HG03521 (cell line): ENCODE results near the gene TDRD12.
"Not testable (repeated sequence)": the region's sequence is repeated elsewhere in the genome, so short reads cannot be mapped to it uniquely, and the experiment has no call there.

Experiments
- ATAC-seq: cut with Tn5 transposase; IDR thresholded peaks from one replicate; pipeline ENCODE4 v1.9.1; 2021; ENCODE audit warnings: mild to moderate bottlenecking, moderate library complexity; ENCODE audit not compliant: unreplicated experiment

Gene TDRD12

GRCh38 chr19:32746631-32747196 lies 27.1 kb downstream of the TDRD12 start:
- ATAC-seq = not testable (repeated sequence)

DNA sequence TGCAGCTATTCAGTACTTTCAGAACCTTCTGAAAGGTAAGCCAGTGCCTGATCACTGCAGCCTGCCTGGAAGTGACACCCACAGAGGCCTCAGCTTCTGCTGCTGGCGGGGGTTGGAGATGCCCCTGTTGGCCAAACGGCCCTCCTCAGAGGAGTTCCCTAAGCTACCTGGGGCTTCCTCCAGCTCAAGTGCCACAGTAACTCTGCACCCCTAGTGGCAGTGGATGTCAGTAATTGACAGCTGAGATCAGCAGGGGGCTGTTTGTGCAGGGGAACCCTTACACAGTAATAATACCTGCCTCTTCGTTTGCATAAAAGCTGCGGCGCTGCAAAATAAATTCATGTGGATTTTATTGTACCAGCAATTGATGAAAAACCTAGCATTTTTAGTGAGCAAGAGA lies 28.9 kb downstream of the TDRD12 start:
- no peak for ATAC-seq

GRCh38 chr19:32748948-32749347 lies 29.4 kb downstream of the TDRD12 start:
- ATAC-seq = no peak

DNA sequence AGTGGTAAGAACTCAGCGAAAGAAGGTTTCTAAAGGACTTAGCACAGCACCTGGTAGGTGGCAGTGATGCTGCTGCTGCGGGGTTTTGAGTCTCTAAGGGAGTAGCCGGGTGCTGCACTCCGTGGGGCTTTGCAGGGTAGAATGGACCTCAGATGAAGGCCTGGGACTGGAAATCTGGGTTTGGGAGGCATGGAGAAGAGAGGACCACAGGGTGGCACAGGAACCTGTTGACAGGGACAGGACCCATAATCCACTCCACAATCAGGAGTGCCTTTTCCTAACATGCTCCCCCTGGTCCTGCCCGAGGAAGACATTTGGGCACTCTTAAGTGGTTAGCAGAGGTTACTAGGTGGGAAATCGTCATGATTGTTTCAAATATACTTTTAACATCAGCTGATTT lies 29.8 kb downstream of the TDRD12 start:
- no peak for ATAC-seq

- ATAC-seq = no peak
Observed at GRCh38 chr19:32750441-32751055, 31.0 kb downstream of the TDRD12 start.

DNA sequence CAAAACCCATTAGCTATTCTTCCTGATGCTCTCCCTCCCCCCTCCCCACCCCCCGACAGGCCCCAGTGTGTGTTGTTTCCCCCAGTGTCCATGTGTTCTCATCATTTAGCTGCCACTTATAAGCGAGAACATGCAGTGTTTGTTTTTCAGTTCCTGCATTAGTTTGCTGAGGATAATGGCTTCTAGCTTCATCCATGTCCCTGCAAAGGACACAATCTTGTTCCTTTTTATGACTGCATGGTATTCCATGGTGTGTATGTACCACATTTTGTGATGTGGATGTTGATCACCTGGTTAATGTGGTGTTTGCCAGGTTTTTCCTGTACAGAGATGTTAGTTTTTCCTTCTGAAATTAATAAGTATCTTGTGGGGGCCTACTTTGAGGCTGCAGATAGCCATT lies 31.5 kb downstream of the TDRD12 start:
- no peak for ATAC-seq

DNA sequence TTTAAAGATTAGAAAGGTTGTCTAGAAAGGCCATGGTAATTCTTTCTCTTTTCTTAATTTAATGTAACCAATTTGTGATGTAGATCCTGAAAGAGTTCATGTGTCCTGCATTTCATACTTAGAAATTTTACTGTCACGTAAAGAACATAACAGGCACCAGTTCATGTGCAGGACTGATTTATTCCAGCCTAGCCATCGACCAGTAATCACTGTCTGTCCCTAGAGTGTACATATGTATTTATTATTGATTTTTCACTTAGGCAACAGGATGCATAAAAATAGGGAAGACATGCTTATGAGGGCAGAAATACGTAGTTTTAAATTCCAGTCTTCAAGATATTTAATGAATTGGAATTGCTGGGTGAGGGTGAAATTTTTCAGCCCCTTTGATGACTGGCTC lies 37.6 kb downstream of the TDRD12 start:
- no peak for ATAC-seq

GRCh38 chr19:32765365-32765764 lies 45.8 kb downstream of the TDRD12 start:
- ATAC-seq = not testable (repeated sequence)

DNA sequence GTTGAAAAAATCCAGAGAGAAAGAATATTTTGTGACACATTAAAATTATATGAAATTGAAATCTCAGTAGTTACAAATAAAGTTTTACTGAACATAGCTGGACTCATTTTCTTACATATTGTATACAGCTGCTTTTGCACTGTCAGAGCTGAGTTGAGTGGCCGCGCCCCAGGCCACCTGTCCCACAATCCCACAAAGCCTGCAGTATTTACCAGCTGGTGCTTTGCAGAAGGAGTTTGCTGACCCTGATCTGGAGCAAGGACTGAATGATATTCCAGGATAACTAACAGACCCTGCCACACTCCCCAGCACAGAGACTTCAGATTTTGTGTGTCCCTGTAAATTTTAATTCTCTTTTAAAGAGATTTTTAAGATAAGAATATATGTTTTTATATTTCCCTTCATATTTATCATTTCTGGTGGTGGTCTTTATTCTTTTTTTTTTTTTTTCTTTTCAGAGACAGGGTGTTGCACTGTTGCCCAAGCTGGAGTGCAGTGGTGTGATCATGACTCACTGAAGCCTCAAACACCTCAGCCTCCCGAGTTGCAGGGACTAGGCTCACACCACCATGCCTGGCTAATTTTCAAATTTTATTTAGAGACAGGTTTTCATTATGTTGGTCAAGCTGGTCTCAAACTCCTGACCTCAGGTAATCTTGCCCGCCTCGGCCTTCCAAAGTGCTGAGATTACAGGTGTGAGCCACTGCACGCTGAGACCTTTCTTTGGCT lies 48.5 kb downstream of the TDRD12 start:
- ATAC-seq = no peak

DNA sequence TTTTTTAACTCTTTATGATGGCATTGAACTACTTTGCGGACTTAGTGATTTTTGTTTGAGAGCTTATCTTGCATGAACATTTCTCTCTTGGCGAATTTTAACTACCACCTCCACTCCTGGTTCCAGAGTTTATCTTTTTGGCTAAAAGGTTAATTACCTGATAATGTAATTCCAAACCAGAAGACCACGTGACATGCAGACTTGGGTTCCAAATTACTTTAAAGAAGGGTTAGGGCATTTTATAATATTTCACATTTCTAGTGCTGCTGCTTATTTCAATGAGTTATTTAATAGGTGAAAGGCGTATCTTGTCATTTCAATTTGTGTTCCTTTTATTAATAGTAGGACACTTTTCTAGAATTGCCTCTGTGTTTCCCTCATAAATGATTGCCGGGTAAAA lies 52.0 kb downstream of the TDRD12 start:
- ATAC-seq = no peak

- ATAC-seq = no peak
Observed at GRCh38 chr19:32773126-32773525, 53.6 kb downstream of the TDRD12 start.

GRCh38 chr19:32779082-32779481 lies 59.5 kb downstream of the TDRD12 start:
- ATAC-seq = no peak

DNA sequence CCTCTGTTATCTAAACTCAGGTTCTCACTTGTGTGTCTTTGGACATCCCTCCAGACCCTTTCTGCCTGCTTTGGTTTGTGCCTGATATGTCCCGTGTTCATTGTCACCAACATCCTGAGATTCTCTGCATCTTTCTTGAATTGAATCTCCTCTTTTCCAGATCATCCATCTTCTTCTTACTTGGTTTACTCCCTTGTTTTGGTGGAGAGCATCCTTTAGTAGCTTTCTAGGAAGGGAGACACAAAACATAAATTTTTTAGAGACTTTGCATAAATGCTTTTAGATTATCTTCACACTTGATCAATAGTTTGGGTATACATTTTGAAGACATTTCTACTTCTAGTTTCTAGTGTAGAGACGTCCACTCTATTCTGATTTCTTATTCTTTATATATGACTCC lies 61.7 kb downstream of the TDRD12 start:
- no peak for ATAC-seq

DNA sequence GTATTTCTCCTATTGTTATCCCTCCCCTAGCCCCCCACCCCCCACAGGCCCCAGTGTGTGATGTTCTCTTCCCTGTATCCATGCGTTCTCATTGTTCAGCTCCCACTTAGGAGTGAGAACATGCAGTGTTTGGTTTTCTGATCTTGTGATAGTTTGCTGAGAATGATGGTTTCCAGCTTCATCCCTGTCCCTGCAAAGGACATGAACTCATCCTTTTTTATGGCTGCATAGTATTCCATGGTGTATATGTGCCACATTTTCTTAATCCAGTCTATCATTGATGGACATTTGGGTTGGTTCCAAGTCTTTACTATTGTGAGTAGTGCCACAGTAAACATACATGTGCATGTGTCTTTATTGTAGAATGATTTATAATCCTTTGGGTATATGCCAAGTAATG lies 62.5 kb downstream of the TDRD12 start:
- ATAC-seq = not testable (repeated sequence)

GRCh38 chr19:32787161-32787813 lies 67.7 kb downstream of the TDRD12 start:
- ATAC-seq = not testable (repeated sequence)

DNA sequence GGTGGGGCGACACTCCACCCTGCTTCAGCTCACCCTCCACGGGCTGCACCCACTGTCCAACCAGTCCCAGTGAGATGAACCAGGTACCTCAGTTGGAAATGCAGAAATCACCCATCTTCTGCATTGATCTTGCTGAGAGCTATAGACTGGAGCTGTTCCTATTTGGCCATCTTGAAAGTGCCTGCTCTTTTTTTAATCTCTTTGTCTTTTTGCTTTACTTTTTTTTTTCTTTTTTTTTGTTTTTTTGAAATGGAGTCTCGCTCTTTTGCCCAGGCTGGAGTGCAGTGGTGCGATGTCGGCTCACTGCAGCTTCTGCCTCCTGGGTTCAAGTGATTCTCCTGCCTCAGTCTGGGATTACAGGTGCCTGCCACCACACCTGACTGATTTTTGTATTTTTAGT lies 68.3 kb downstream of the TDRD12 start:
- ATAC-seq = not testable (repeated sequence)

- no peak for ATAC-seq
Observed at GRCh38 chr19:32789429-32789828, 69.9 kb downstream of the TDRD12 start.

- no peak for ATAC-seq
Observed at GRCh38 chr19:32798201-32798600, 78.6 kb downstream of the TDRD12 start.

DNA sequence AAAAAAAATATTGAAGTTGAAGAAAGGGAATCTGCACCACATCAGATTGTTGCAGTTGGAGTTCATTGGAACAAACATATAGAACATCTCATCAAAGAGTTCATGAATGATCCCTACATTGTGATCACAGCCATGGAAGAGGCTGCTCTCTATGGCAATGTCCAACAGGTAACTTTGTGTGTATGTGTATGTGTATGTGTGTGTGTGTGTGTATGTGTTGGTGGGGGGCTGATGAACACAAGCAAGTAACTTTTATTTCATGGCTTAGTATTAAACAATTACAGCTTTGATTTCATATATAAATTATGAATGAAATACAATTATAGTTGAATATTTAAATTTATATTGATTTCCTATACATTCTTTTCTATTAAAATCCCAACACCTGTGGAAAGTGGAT lies 80.6 kb downstream of the TDRD12 start:
- ATAC-seq = no peak

DNA sequence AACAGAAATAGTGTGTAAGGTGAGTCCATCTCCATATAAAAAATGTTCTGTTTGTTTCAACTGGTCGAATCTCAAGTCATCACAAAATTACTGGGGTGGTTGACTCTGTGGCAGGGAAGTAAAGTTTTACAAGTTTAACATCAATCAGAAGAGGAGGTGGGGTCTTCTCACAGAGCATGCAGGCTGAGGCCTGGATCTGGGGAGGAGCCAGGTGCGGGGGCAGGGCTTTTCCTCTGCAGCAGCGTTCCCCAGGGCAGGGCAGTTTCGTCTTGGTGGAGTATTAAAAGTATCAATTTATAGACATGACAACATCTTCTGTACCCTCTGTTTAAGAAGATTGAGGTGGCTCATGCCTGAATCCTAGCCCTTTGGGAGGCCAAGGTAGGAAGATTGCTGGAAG lies 81.2 kb downstream of the TDRD12 start:
- ATAC-seq = no peak

DNA sequence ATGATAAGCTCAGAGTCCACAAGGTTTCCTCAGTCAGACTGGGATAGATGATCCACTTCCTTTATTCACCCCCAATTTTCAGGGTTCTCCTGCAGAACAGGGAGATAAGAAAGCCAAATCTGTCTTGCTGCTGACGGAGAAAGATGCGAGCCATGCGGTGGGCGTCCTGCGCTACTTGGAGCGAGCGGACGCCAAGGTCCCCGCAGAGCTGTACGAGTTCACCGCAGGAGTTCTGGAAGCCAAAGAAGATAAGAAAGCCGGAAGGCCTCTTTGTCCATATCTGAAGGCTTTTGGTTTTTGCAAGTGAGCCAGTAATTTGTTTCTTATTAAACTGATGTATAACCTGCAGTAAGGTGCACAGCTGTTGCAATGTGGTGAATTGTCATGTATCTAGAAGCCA lies 83.3 kb downstream of the TDRD12 start:
- ATAC-seq = no peak

- no peak for ATAC-seq
Observed at GRCh38 chr19:32808236-32808635, 88.7 kb downstream of the TDRD12 start.
